OCI-LY7 (cell line): ENCODE data around the gene TBCCD1. TPM values are rescaled to one million over a fixed set of nuclear protein-coding genes. Genes with fewer than 3 reads are reported as not detected.

Source experiments
- BruUV-seq: library from RNA; stranded (reverse); fragments of 400-500 nt; replicated peaks from 2 replicates; lab custom pipeline; 2021; lab: Mats Ljungman, UMichigan
- CTCF ChIA-PET: fragments of 300-600 bp; sonication (Branson Sonifier 250); formaldehyde crosslinking; loops from one replicate; lab custom pipeline; 2022; ENCODE audit warnings: antibody characterized with exemption; ENCODE audit not compliant: unreplicated experiment; lab: Charles Lee
- POLR2A ChIA-PET: fragments of 300-600 bp; sonication (Branson Sonifier 250); formaldehyde crosslinking; loops from one replicate; lab custom pipeline; 2022; ENCODE audit warnings: antibody characterized with exemption; lab: Charles Lee
- DNase-seq: peaks from one replicate; pipeline ENCODE4 v3.0.0-alpha.2; 2015; ENCODE audit warnings: low spot score
- H2AFZ ChIP-seq: fragments of 200-600 bp; sonication (generic), shearing (Covaris generic); 2 replicates; pipeline ENCODE4 v1.6.1; 2014; ENCODE audit warnings: mild to moderate bottlenecking, antibody characterized with exemption, low read length, moderate library complexity
- H3K27ac ChIP-seq: fragments of 200-600 bp; sonication (generic); 2 replicates; pipeline ENCODE4 v1.5.1; 2014; ENCODE audit warnings: mixed run types, low read depth, mild to moderate bottlenecking, moderate library complexity, low read length, inconsistent platforms; ENCODE audit not compliant: poor library complexity, severe bottlenecking
- H3K36me3 ChIP-seq: fragments of 200-600 bp; sonication (generic); 2 replicates; pipeline ENCODE4 v1.6.1; 2014; ENCODE audit warnings: mild to moderate bottlenecking, antibody characterized with exemption, low read length, moderate library complexity, mixed read lengths; ENCODE audit not compliant: insufficient read depth
- H3K4me1 ChIP-seq: fragments of 200-600 bp; sonication (generic); 2 replicates; pipeline ENCODE4 v1.5.1; 2014; ENCODE audit warnings: mild to moderate bottlenecking, low read length; ENCODE audit not compliant: insufficient read depth, poor library complexity, severe bottlenecking
- H3K4me2 ChIP-seq: fragments of 200-600 bp; sonication (generic); 2 replicates; pipeline ENCODE4 v1.6.1; 2014; ENCODE audit warnings: mild to moderate bottlenecking, low read length
- H3K4me3 ChIP-seq: fragments of 200-600 bp; sonication (generic); 2 replicates; pipeline ENCODE4 v1.5.1; 2014; ENCODE audit warnings: mild to moderate bottlenecking, low read depth, low read length; ENCODE audit not compliant: poor library complexity, severe bottlenecking
- H3K79me2 ChIP-seq: fragments of 200-600 bp; sonication (generic); 2 replicates; pipeline ENCODE4 v1.6.1; 2016; ENCODE audit warnings: low read depth, mild to moderate bottlenecking, low read length, moderate library complexity, mixed read lengths; ENCODE audit not compliant: insufficient read depth
- H3K9me2 ChIP-seq: fragments of 200-600 bp; sonication (generic); 2 replicates; pipeline ENCODE4 v1.6.1; 2016; ENCODE audit warnings: mild to moderate bottlenecking, low read length, mixed read lengths; ENCODE audit not compliant: insufficient read depth
- H3K9me3 ChIP-seq: fragments of 200-600 bp; sonication (generic); 2 replicates; pipeline ENCODE4 v1.6.1; 2014; ENCODE audit warnings: mild to moderate bottlenecking, mixed run types, low read length, mixed read lengths
- H4K20me1 ChIP-seq: fragments of 200-600 bp; sonication (generic); 2 replicates; pipeline ENCODE4 v1.6.1; 2014; ENCODE audit warnings: mild to moderate bottlenecking, antibody characterized with exemption, low read length, moderate library complexity, mixed read lengths; ENCODE audit not compliant: insufficient read depth
- CTCF ChIP-seq: fragments of 200-600 bp; sonication (generic); conservative IDR thresholded peaks from 2 replicates; pipeline ENCODE4 v1.5.1; 2014; ENCODE audit warnings: mild to moderate bottlenecking, antibody characterized with exemption, low read length, moderate library complexity, mixed read lengths
- EZH2phosphoT487 ChIP-seq: fragments of 200-600 bp; sonication (generic); IDR thresholded peaks from 2 replicates; pipeline ENCODE4 v1.6.1; 2018; ENCODE audit warnings: low read depth, borderline replicate concordance, mild to moderate bottlenecking, mixed run types, antibody characterized with exemption, low read length, moderate library complexity, mixed read lengths
- intact Hi-C: fragments of 100-400 bp; cut with micrococcal nuclease; formaldehyde crosslinking; loops from one replicate; pipeline ENCODE4 v1.10.0; 2022; ENCODE audit not compliant: unreplicated experiment
- total RNA-seq, 2 experiments: library from RNA; depleted of rRNA in 1 of 2; stranded (reverse); fragments of >200 nt in 1 of 2; shearing (Covaris generic) in 1 of 2; gene quantifications; 2 replicates each; pipeline ENCODE4 v1.2.3, GENCODE V29; 2014 to 2022

The TBCCD1 gene
- total RNA-seq, 2 experiments from 2014 or later, result 21.9 to 27.0 TPM

GRCh38 chr3:186599142-186599784 lies 32.1 kb upstream of the TBCCD1 start:
- H3K9me2 ChIP-seq, result no peaks in the 10 kb centered on the region
- no peaks in the 10 kb centered on the region for H3K9me3 ChIP-seq
- DNase-seq, result no peak
- no peak overlapping the region for H3K4me2 ChIP-seq
- H2AFZ ChIP-seq, result no peak overlapping the region
- H3K36me3 ChIP-seq, result no peaks in the 10 kb centered on the region
- no peaks in the 10 kb centered on the region for H3K79me2 ChIP-seq
- H3K27ac ChIP-seq, result no peak overlapping the region
- POLR2A ChIA-PET, result interaction anchor here (1.2 kb wide), 1 partner anchor 47 kb away, joined by 3 read pairs; no protein-coding TSS in a partner anchor
- BruUV-seq, result no TSS peak
- H3K4me1 ChIP-seq, result no peaks in the 10 kb centered on the region
- no peaks in the 10 kb centered on the region for H4K20me1 ChIP-seq
- TF ChIP-seq CTCF, result no peak
- no peak for TF ChIP-seq EZH2phosphoT487
- CTCF ChIA-PET, result no interaction called here
- no peak overlapping the region for H3K4me3 ChIP-seq
- intact Hi-C loops, result no loop called here

- Histone ChIP-seq H3K27ac (no peak overlapping the region), H3K4me2 (no peak overlapping the region), H3K4me1 (no peaks in the 10 kb centered on the region), H3K9me2 (no peaks in the 10 kb centered on the region), H3K36me3 (no peaks in the 10 kb centered on the region), H3K4me3 (no peak overlapping the region), H3K79me2 (no peaks in the 10 kb centered on the region), H2AFZ (no peak overlapping the region), H3K9me3 (no peaks in the 10 kb centered on the region), H4K20me1 (no peaks in the 10 kb centered on the region)
- BruUV-seq, result no TSS peak
- intact Hi-C loops, result no loop called here
- POLR2A ChIA-PET, result no interaction called here
- DNase-seq, result no peak
- no peak for TF ChIP-seq EZH2phosphoT487
- TF ChIP-seq CTCF, result no peak
- CTCF ChIA-PET, result no interaction called here
Observed at GRCh38 chr3:186598794-186599141, 31.6 kb upstream of the TBCCD1 start.

- Histone ChIP-seq H3K36me3 (no peaks in the 10 kb centered on the region), H2AFZ (no peak overlapping the region), H3K9me3 (no peaks in the 10 kb centered on the region), H3K79me2 (no peaks in the 10 kb centered on the region), H3K27ac (no peak overlapping the region), H3K4me3 (no peak overlapping the region), H3K4me2 (no peak overlapping the region), H3K4me1 (no peaks in the 10 kb centered on the region), H4K20me1 (no peaks in the 10 kb centered on the region), H3K9me2 (no peaks in the 10 kb centered on the region)
- TF ChIP-seq EZH2phosphoT487 (no peak), CTCF (no peak)
- ChIA-PET CTCF (no interaction called here), POLR2A (interaction anchor here (0.7 kb wide), 1 partner anchor 316 kb away, joined by 6 read pairs; no protein-coding TSS in a partner anchor)
- DNase-seq, result no peak
- intact Hi-C loops, result no loop called here
- no TSS peak for BruUV-seq
Observed at GRCh38 chr3:186598108-186598784, 31.1 kb upstream of the TBCCD1 start.
